Loucy (cell line): ENCODE results near the gene SMIM30.

Experiments
- H2AFZ ChIP-seq: fragments of 200-600 bp; sonication (generic); 2 replicates; pipeline ENCODE4 v1.6.0; 2016; ENCODE audit warnings: antibody characterized with exemption, mild to moderate bottlenecking, low read length, moderate library complexity
- H3F3A ChIP-seq: fragments of 200-600 bp; 2 replicates; pipeline ENCODE4 v1.6.0; 2016; ENCODE audit warnings: antibody characterized with exemption, low read depth, mild to moderate bottlenecking
- H3K27me3 ChIP-seq: fragments of 200-600 bp; sonication (generic); 2 replicates; pipeline ENCODE4 v1.6.1; 2014; ENCODE audit warnings: low read length, mild to moderate bottlenecking; ENCODE audit not compliant: insufficient read depth, poor library complexity, severe bottlenecking
- H3K36me3 ChIP-seq: fragments of 200-600 bp; sonication (generic); 2 replicates; pipeline ENCODE4 v1.6.1; 2016; ENCODE audit warnings: low read length; ENCODE audit not compliant: insufficient read depth
- H3K4me1 ChIP-seq: fragments of 200-600 bp; sonication (generic); 2 replicates; pipeline ENCODE4 v1.5.1; 2014; ENCODE audit warnings: low read length, mild to moderate bottlenecking; ENCODE audit not compliant: insufficient read depth, poor library complexity, severe bottlenecking
- H3K4me2 ChIP-seq: fragments of 200-600 bp; sonication (generic); 2 replicates; pipeline ENCODE4 v1.6.0; 2014; ENCODE audit warnings: antibody characterized with exemption, low read length, low read depth, mild to moderate bottlenecking; ENCODE audit not compliant: poor library complexity, severe bottlenecking
- H3K4me3 ChIP-seq: fragments of 200-600 bp; sonication (generic); 2 replicates; pipeline ENCODE4 v1.5.1; 2014; ENCODE audit warnings: low read length, mild to moderate bottlenecking, mixed read lengths; ENCODE audit not compliant: poor library complexity, severe bottlenecking
- H3K79me2 ChIP-seq: fragments of 200-600 bp; sonication (generic); 2 replicates; pipeline ENCODE4 v1.6.1; 2014; ENCODE audit warnings: low read length; ENCODE audit not compliant: insufficient read depth
- H3K9ac ChIP-seq: fragments of 200-600 bp; sonication (generic); 2 replicates; pipeline ENCODE4 v1.6.0; 2014; ENCODE audit warnings: mild to moderate bottlenecking, low read depth, low read length, moderate library complexity; ENCODE audit not compliant: poor library complexity, severe bottlenecking
- H3K9me2 ChIP-seq: fragments of 200-600 bp; sonication (generic); replicated peaks from 2 replicates; pipeline ENCODE4 v1.6.1; 2016; ENCODE audit warnings: low read depth, low read length, mixed read lengths
- H3K9me3 ChIP-seq: fragments of 200-600 bp; sonication (generic); 2 replicates; pipeline ENCODE4 v1.6.1; 2014; ENCODE audit warnings: mild to moderate bottlenecking, antibody characterized with exemption, low read length, low read depth; ENCODE audit not compliant: insufficient read depth
- H4K20me1 ChIP-seq: fragments of 200-600 bp; sonication (generic); 2 replicates; pipeline ENCODE4 v1.6.0; 2014; ENCODE audit warnings: antibody characterized with exemption, low read length, mild to moderate bottlenecking; ENCODE audit not compliant: insufficient read depth, poor library complexity, severe bottlenecking
- EZH2phosphoT487 ChIP-seq: fragments of 200-600 bp; IDR thresholded peaks from 2 replicates; pipeline ENCODE4 v1.6.1; 2018; ENCODE audit warnings: antibody characterized with exemption, mild to moderate bottlenecking, moderate library complexity, borderline replicate concordance
- TF ChIP-seq, protein P1 (sequence below): fragments of 200-600 bp; sonication (generic); conservative IDR thresholded peaks from 2 replicates; pipeline ENCODE4 v1.5.1; 2014; ENCODE audit warnings: mild to moderate bottlenecking, antibody characterized with exemption, low read length

The SMIM30 gene

DNA sequence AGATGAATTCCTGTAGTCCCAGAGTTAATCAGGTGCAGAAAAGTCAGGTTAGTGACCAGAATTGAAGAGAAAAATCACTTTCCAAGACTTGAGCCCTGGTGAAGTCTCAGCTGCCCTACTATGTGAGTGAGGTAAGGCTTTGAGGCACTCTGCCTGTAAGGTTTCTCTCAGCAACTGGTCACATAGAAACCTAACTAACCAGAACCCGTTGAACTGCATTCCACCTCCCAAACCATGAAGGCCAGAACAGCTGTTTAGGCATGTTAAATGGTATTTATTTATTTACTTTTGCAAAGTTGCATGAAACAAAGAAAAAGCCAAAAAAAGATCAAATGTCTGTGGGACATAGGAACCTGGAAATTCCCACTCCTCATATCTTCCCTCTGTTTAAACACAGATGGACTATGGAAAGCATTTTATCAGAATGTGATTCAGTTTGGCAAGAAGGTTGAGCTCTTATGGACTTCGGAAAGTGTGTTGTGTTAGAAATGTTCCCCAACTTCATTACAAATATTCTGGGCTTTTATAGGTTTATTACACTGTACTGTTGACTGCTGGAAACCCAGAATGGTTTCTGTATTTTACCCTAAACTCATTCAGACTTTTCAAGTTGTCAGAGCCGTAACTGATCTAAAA lies 19.0 kb downstream of the SMIM30 start:
- H3F3A ChIP-seq: no peaks in the 10 kb centered on the region
- no peaks in the 10 kb centered on the region for H3K9me3 ChIP-seq
- no peaks in the 10 kb centered on the region for H3K4me1 ChIP-seq
- no peak overlapping the region for H2AFZ ChIP-seq
- H3K9me2 ChIP-seq: no peaks in the 10 kb centered on the region
- no peak overlapping the region for H3K4me3 ChIP-seq
- TF ChIP-seq EZH2phosphoT487: no peak
- TF ChIP-seq, protein P1, sequence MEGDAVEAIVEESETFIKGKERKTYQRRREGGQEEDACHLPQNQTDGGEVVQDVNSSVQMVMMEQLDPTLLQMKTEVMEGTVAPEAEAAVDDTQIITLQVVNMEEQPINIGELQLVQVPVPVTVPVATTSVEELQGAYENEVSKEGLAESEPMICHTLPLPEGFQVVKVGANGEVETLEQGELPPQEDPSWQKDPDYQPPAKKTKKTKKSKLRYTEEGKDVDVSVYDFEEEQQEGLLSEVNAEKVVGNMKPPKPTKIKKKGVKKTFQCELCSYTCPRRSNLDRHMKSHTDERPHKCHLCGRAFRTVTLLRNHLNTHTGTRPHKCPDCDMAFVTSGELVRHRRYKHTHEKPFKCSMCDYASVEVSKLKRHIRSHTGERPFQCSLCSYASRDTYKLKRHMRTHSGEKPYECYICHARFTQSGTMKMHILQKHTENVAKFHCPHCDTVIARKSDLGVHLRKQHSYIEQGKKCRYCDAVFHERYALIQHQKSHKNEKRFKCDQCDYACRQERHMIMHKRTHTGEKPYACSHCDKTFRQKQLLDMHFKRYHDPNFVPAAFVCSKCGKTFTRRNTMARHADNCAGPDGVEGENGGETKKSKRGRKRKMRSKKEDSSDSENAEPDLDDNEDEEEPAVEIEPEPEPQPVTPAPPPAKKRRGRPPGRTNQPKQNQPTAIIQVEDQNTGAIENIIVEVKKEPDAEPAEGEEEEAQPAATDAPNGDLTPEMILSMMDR: no peak
- no peaks in the 10 kb centered on the region for H3K36me3 ChIP-seq
- H3K4me2 ChIP-seq: no peak overlapping the region
- no peak overlapping the region for H3K9ac ChIP-seq
- H3K27me3 ChIP-seq: no peaks in the 10 kb centered on the region
- H3K79me2 ChIP-seq: no peaks in the 10 kb centered on the region
- no peaks in the 10 kb centered on the region for H4K20me1 ChIP-seq

DNA sequence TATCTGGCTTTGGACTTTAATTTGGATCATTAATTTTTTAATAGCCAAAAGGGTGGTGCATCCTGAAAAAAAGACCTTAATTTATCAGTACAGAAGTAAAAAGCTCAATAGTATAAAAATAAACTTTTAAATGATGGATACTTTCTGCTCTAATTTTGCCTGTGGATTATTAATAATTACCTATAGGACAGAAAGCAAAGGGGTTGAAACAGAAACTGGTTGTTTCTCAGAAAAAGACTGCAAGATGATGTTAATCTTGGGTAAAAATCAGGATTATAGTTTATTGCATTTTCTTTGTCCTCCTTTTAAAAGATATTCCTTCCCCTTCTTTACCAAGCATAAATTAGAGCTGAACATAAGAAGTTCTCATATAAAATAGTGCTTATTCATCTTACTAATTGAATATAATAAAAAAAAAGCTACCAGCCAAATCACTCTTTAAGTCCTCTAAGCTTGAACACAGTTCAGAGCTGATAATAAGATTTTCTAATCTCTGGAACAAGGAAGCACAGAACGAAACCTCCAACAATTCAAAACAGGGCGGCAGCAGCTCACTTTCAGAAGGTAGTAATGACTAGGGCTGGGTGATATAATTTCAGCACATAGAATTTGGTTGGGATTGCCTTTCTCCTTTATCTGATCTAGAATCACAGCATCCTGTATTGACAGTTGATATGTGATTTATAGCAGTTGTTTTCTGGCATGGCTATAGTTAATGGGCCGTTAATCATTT lies 23.7 kb downstream of the SMIM30 start:
- no peak overlapping the region for H3K9ac ChIP-seq
- H3K27me3 ChIP-seq: no peaks in the 10 kb centered on the region
- H3K4me1 ChIP-seq: no peaks in the 10 kb centered on the region
- no peaks in the 10 kb centered on the region for H3K79me2 ChIP-seq
- no peak overlapping the region for H3K4me3 ChIP-seq
- TF ChIP-seq EZH2phosphoT487: no peak
- TF ChIP-seq, protein P1: no peak
- no peaks in the 10 kb centered on the region for H4K20me1 ChIP-seq
- no peaks in the 10 kb centered on the region for H3F3A ChIP-seq
- no peak overlapping the region for H2AFZ ChIP-seq
- H3K4me2 ChIP-seq: no peak overlapping the region
- H3K9me3 ChIP-seq: no peaks in the 10 kb centered on the region
- no peaks in the 10 kb centered on the region for H3K36me3 ChIP-seq
- H3K9me2 ChIP-seq: no peaks in the 10 kb centered on the region

DNA sequence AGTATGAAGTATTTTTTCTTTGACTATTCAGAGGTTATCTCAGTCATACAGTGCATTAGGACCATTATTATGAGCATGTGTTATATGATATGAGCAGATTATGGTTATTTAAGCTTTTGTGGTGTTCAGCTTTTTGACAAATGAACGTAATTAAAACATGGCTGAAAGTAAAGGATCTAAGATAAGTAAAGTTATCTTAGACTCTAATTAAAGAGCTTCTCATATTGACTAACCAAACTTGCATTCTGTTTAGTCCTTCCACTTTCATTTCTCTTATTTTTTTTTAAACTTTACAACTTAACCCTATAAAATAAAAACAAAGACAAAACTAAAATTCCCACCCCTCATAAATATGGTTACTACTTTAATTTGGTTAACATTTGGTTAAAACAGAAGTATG lies 24.8 kb downstream of the SMIM30 start:
- TF ChIP-seq, protein P1: no peak
- Histone ChIP-seq H3K79me2 (no peaks in the 10 kb centered on the region), H3F3A (no peaks in the 10 kb centered on the region), H3K4me2 (no peak overlapping the region), H3K9me2 (no peaks in the 10 kb centered on the region), H3K36me3 (no peaks in the 10 kb centered on the region), H3K4me3 (no peak overlapping the region), H3K27me3 (no peaks in the 10 kb centered on the region), H3K9ac (no peak overlapping the region), H4K20me1 (no peaks in the 10 kb centered on the region), H2AFZ (no peak overlapping the region), H3K9me3 (no peaks in the 10 kb centered on the region), H3K4me1 (no peaks in the 10 kb centered on the region)
